ENCODE measurements around the gene MTMR1. TPM values are rescaled to one million over a fixed set of nuclear protein-coding genes. Genes with fewer than 3 reads are reported as not detected.

Gene MTMR1
- polyA plus RNA-seq, 4 donors: 23.5 to 29.1 (median 26.2) TPM

GRCh38 chrX:150761819-150762216 is 68.6 kb downstream of the MTMR1 start:
- DNase-seq (ENCODE audit: low read depth in 4 of 4, low spot score in 2 of 4): no peak

GRCh38 chrX:150762258-150763165 is 69.3 kb downstream of the MTMR1 start:
- DNase-seq (ENCODE audit: low read depth in 4 of 4, low spot score in 2 of 4): no peak

- DNase-seq (ENCODE audit: low read depth in 4 of 4, low spot score in 2 of 4): no peak
Measured at GRCh38 chrX:150763303-150763797, 70.2 kb downstream of the MTMR1 start.

- DNase-seq (ENCODE audit: low read depth in 4 of 4, low spot score in 2 of 4): no peak
Measured at GRCh38 chrX:150763810-150764209, 70.6 kb downstream of the MTMR1 start.

GRCh38 chrX:150765237-150765636 is 72.0 kb downstream of the MTMR1 start:
- DNase-seq (ENCODE audit: low read depth in 4 of 4, low spot score in 2 of 4): no peak

- no peak for DNase-seq (ENCODE audit: low read depth in 4 of 4, low spot score in 2 of 4)
Measured at GRCh38 chrX:150765782-150766350, 72.7 kb downstream of the MTMR1 start.

GRCh38 chrX:150766351-150767044 is 73.3 kb downstream of the MTMR1 start:
- DNase-seq (ENCODE audit: low read depth in 4 of 4, low spot score in 2 of 4): no peak

- DNase-seq (ENCODE audit: low read depth in 4 of 4, low spot score in 2 of 4): no peak
Measured at GRCh38 chrX:150767045-150767395, 73.8 kb downstream of the MTMR1 start.

GRCh38 chrX:150767475-150768131 is 74.4 kb downstream of the MTMR1 start:
- no peak for DNase-seq (ENCODE audit: low read depth in 4 of 4, low spot score in 2 of 4)

- DNase-seq (ENCODE audit: low read depth in 4 of 4, low spot score in 2 of 4): no peak
Measured at GRCh38 chrX:150768132-150768485, 74.9 kb downstream of the MTMR1 start.

GRCh38 chrX:150768580-150769190 is 75.5 kb downstream of the MTMR1 start:
- DNase-seq (ENCODE audit: low read depth in 4 of 4, low spot score in 2 of 4): no peak

GRCh38 chrX:150769408-150769807 is 76.2 kb downstream of the MTMR1 start:
- no peak for DNase-seq (ENCODE audit: low read depth in 4 of 4, low spot score in 2 of 4)

- no peak for DNase-seq (ENCODE audit: low read depth in 4 of 4, low spot score in 2 of 4)
Measured at GRCh38 chrX:150770623-150771022, 77.4 kb downstream of the MTMR1 start.

GRCh38 chrX:150771116-150771515 is 77.9 kb downstream of the MTMR1 start:
- DNase-seq (ENCODE audit: low read depth in 4 of 4, low spot score in 2 of 4): no peak

- DNase-seq (ENCODE audit: low read depth in 4 of 4, low spot score in 2 of 4): peak; percentile 3 to 32 (median 9)
Measured at GRCh38 chrX:150772150-150772970, 79.2 kb downstream of the MTMR1 start.

GRCh38 chrX:150773117-150773516 is 79.9 kb downstream of the MTMR1 start:
- no peak for DNase-seq (ENCODE audit: low read depth in 4 of 4, low spot score in 2 of 4)

- no peak for DNase-seq (ENCODE audit: low read depth in 4 of 4, low spot score in 2 of 4)
Measured at GRCh38 chrX:150773634-150774033, 80.4 kb downstream of the MTMR1 start.

- DNase-seq (ENCODE audit: low read depth in 4 of 4, low spot score in 2 of 4): no peak
Measured at GRCh38 chrX:150774798-150775568, 81.8 kb downstream of the MTMR1 start.
